ENCODE results near the gene SPAG4.

- TF ChIP-seq CTCF (IDR thresholded peaks at IDR 0.05) (no peak), POLR2A (IDR thresholded peaks at IDR 0.05) (no peak)
Observed at GRCh38 chr20:35635652-35636051, 20.0 kb downstream of the SPAG4 start.
